Epidermal melanocyte (primary cell): Measurements from ENCODE around the gene LEFTY2.
"Not testable (repeated sequence)": the region's sequence is repeated elsewhere in the genome, so short reads cannot be mapped to it uniquely, and the experiment has no call there.

Experiments used
- DNase-seq: peaks from one replicate; pipeline ENCODE4 v3.0.0; 2011; ENCODE audit warnings: low spot score; ENCODE audit not compliant: insufficient read length

LEFTY2 gene

GRCh38 chr1:225954753-225955152, 13.7 kb upstream of the LEFTY2 start:
- no peak for DNase-seq

- DNase-seq = no peak
Observed at GRCh38 chr1:225953315-225953714, 12.3 kb upstream of the LEFTY2 start.

- no peak for DNase-seq
Observed at GRCh38 chr1:225950905-225951497, 10.0 kb upstream of the LEFTY2 start.

GRCh38 chr1:225949041-225949440, 8.0 kb upstream of the LEFTY2 start:
- DNase-seq = no peak

GRCh38 chr1:225946803-225947202, 5.8 kb upstream of the LEFTY2 start:
- DNase-seq = no peak

- no peak for DNase-seq
Observed at GRCh38 chr1:225946082-225946620, 5.1 kb upstream of the LEFTY2 start.

GRCh38 chr1:225945564-225945963, 4.5 kb upstream of the LEFTY2 start:
- DNase-seq = no peak

- DNase-seq = no peak
Observed at GRCh38 chr1:225944951-225945350, 3.9 kb upstream of the LEFTY2 start.

- no peak for DNase-seq
Observed at GRCh38 chr1:225944387-225944786, 3.4 kb upstream of the LEFTY2 start.

- no peak for DNase-seq
Observed at GRCh38 chr1:225943582-225943981, 2.6 kb upstream of the LEFTY2 start.

- no peak for DNase-seq
Observed at GRCh38 chr1:225942574-225942973, 1.6 kb upstream of the LEFTY2 start.

GRCh38 chr1:225941942-225942222, 862 bp upstream of the LEFTY2 start:
- no peak for DNase-seq

GRCh38 chr1:225940385-225941151, 452 bp downstream of the LEFTY2 start:
- DNase-seq = no peak

- not testable (repeated sequence) for DNase-seq
Observed at GRCh38 chr1:225939939-225940310, 1.1 kb downstream of the LEFTY2 start.

GRCh38 chr1:225939097-225939938, 1.7 kb downstream of the LEFTY2 start:
- not testable (repeated sequence) for DNase-seq

- DNase-seq = no peak
Observed at GRCh38 chr1:225937048-225937968, 3.7 kb downstream of the LEFTY2 start.

GRCh38 chr1:225936523-225936922, 4.5 kb downstream of the LEFTY2 start:
- no peak for DNase-seq

- not testable (repeated sequence) for DNase-seq
Observed at GRCh38 chr1:225936086-225936485, 4.9 kb downstream of the LEFTY2 start.

GRCh38 chr1:225934711-225935110, 6.3 kb downstream of the LEFTY2 start:
- no peak for DNase-seq

GRCh38 chr1:225933072-225933471, 7.9 kb downstream of the LEFTY2 start:
- no peak for DNase-seq
